GM23338 (cell line): ENCODE measurements around the gene UBL3. TPM values are rescaled to one million over a fixed set of nuclear protein-coding genes. Genes with fewer than 3 reads are reported as not detected.

ENCODE experiments used
- ATAC-seq: fragments of 200-7000 bp; cut with Tn5 transposase; 3 replicates; pipeline ENCODE4 v1.9.1; 2020
- DNase-seq: peaks from one replicate; pipeline ENCODE4 v3.0.0-alpha.2; 2015; ENCODE audit warnings: low spot score
- H2AFZ ChIP-seq: fragments of 200-600 bp; sonication (generic); 2 replicates; pipeline ENCODE4 v1.8.0; 2016; ENCODE audit warnings: antibody characterized with exemption, mild to moderate bottlenecking, moderate library complexity
- H3F3A ChIP-seq: fragments of 200-600 bp; sonication (generic); replicated peaks from 2 replicates; pipeline ENCODE4 v1.8.0; 2017; ENCODE audit warnings: antibody characterized with exemption, mixed run types, low read depth
- H3K27ac ChIP-seq: fragments of 200-600 bp; sonication (generic); 2 replicates; pipeline ENCODE4 v1.6.1; 2016; ENCODE audit warnings: low read depth
- H3K27me3 ChIP-seq: fragments of 200-600 bp; sonication (generic); 2 replicates; pipeline ENCODE4 v1.8.0; 2016; ENCODE audit warnings: mild to moderate bottlenecking, mixed run types, moderate library complexity; ENCODE audit not compliant: insufficient read depth
- H3K36me3 ChIP-seq: fragments of 200-600 bp; sonication (generic); 2 replicates; pipeline ENCODE4 v1.8.0; 2016; ENCODE audit warnings: mild to moderate bottlenecking; ENCODE audit not compliant: insufficient read depth
- H3K4me1 ChIP-seq: fragments of 200-600 bp; sonication (generic); 2 replicates; pipeline ENCODE4 v1.8.0; 2016; ENCODE audit warnings: mild to moderate bottlenecking, moderate library complexity; ENCODE audit not compliant: insufficient read depth
- H3K4me2 ChIP-seq: fragments of 200-600 bp; sonication (generic); 2 replicates; pipeline ENCODE4 v1.7.1; 2017; ENCODE audit warnings: mixed run types
- H3K4me3 ChIP-seq: fragments of 200-600 bp; sonication (generic); 2 replicates; pipeline ENCODE4 v1.6.1; 2016; ENCODE audit warnings: mixed run types
- H3K79me2 ChIP-seq: fragments of 200-600 bp; sonication (generic); replicated peaks from 2 replicates; pipeline ENCODE4 v1.8.0; 2017; ENCODE audit warnings: mild to moderate bottlenecking; ENCODE audit not compliant: insufficient read depth
- H3K9me2 ChIP-seq: fragments of 200-600 bp; sonication (generic); 2 replicates; pipeline ENCODE4 v1.8.0; 2017; ENCODE audit not compliant: insufficient read depth
- H4K20me1 ChIP-seq: fragments of 200-600 bp; sonication (generic); replicated peaks from 2 replicates; pipeline ENCODE4 v1.8.0; 2017; ENCODE audit warnings: mild to moderate bottlenecking; ENCODE audit not compliant: insufficient read depth
- H3K27ac Mint-ChIP-seq: 2 replicates; pipeline ENCODE4 v1.8.0; 2020; ENCODE audit warnings: inconsistent platforms, mild to moderate bottlenecking, moderate library complexity, mixed read lengths
- H3K27me3 Mint-ChIP-seq: 3 replicates; pipeline ENCODE4 v1.8.0; 2022; ENCODE audit warnings: low read depth, mild to moderate bottlenecking, moderate library complexity, mixed read lengths, inconsistent platforms; ENCODE audit not compliant: insufficient read depth, poor library complexity
- H3K36me3 Mint-ChIP-seq: 3 replicates; pipeline ENCODE4 v1.8.0; 2021; ENCODE audit warnings: low read depth, mild to moderate bottlenecking, inconsistent platforms, moderate library complexity, mixed read lengths
- H3K4me1 Mint-ChIP-seq: 3 replicates; pipeline ENCODE4 v1.8.0; 2020; ENCODE audit warnings: mild to moderate bottlenecking, inconsistent platforms, mixed read lengths
- H3K4me3 Mint-ChIP-seq: 3 replicates; pipeline ENCODE4 v1.8.0; 2021; ENCODE audit warnings: moderate library complexity, mild to moderate bottlenecking, inconsistent platforms, mixed read lengths
- H3K9me3 Mint-ChIP-seq: 3 replicates; pipeline ENCODE4 v1.8.0; 2020; ENCODE audit warnings: moderate library complexity, mild to moderate bottlenecking, inconsistent platforms, mixed read lengths
- CREB1 ChIP-seq: fragments of 250-450 bp; sonication (Bioruptor Pico); IDR thresholded peaks from 2 replicates; pipeline ENCODE4 v1.5.0; 2020; ENCODE audit warnings: low read depth, mild to moderate bottlenecking, moderate library complexity
- EZH2 ChIP-seq: fragments of 200-600 bp; sonication (generic); IDR thresholded peaks from one replicate; pipeline ENCODE4 v1.8.0; 2017; ENCODE audit warnings: antibody characterized with exemption, mild to moderate bottlenecking, low read depth; ENCODE audit not compliant: unreplicated experiment
- EZH2phosphoT487 ChIP-seq: fragments of 200-600 bp; sonication (generic); IDR thresholded peaks from one replicate; pipeline ENCODE4 v1.8.1; 2018; ENCODE audit warnings: antibody characterized with exemption; ENCODE audit not compliant: unreplicated experiment
- JUNB ChIP-seq: IDR thresholded peaks from one replicate; pipeline ENCODE4 v1.6.1; 2016; ENCODE audit warnings: antibody characterized with exemption; ENCODE audit not compliant: unreplicated experiment
- NANOG ChIP-seq: IDR thresholded peaks from 2 replicates; pipeline ENCODE4 v1.6.1; 2016; ENCODE audit warnings: antibody characterized with exemption, borderline replicate concordance
- POLR2AphosphoS5 ChIP-seq: IDR thresholded peaks from 2 replicates; pipeline ENCODE4 v1.6.1; 2016; ENCODE audit warnings: antibody characterized with exemption, low read depth
- STAT1 ChIP-seq: IDR thresholded peaks from one replicate; pipeline ENCODE4 v1.6.1; 2016; ENCODE audit warnings: antibody characterized with exemption; ENCODE audit not compliant: unreplicated experiment
- ZNF114 ChIP-seq: fragments of 250-450 bp; sonication (Bioruptor Pico); IDR thresholded peaks from 2 replicates; pipeline ENCODE4 v1.5.0; 2020; ENCODE audit warnings: mild to moderate bottlenecking, moderate library complexity
- ZNF331 ChIP-seq: fragments of 250-450 bp; sonication (Bioruptor Pico); IDR thresholded peaks from 2 replicates; pipeline ENCODE4 v1.5.0; 2020; ENCODE audit warnings: low read depth, mild to moderate bottlenecking, moderate library complexity
- polyA plus RNA-seq: library from polyadenylated mRNA; unstranded; fragments of >200 nt; fragmentation: Nextera tagmentation; extraction: Ambion mirVana; gene quantifications from 2 replicates; pipeline ENCODE4 v1.2.1, GENCODE V29; 2016
- total RNA-seq: library from RNA; depleted of rRNA; stranded (reverse); fragments of >200 nt; shearing (Covaris generic); gene quantifications from 2 replicates; pipeline ENCODE4 v1.2.3, GENCODE V29; 2014
- TF ChIP-seq, protein P1 (sequence below): IDR thresholded peaks from one replicate; pipeline ENCODE4 v1.6.1; 2018; ENCODE audit warnings: antibody characterized with exemption; ENCODE audit not compliant: unreplicated experiment
- TF ChIP-seq, protein P2 (sequence below), 2 experiments: fragments of 200-600 bp in 1 of 2; sonication (generic) in 1 of 2; conservative IDR thresholded peaks; 2 replicates each; pipeline versions ENCODE4 v1.5.1 to v1.6.1; 2016 to 2017; ENCODE audit warnings: antibody characterized with exemption in 2 of 2, low read depth in 2 of 2, mild to moderate bottlenecking in 2 of 2, moderate library complexity in 1 of 2
- TF ChIP-seq, protein P3 (sequence below): IDR thresholded peaks from 2 replicates; pipeline ENCODE4 v1.6.1; 2016; ENCODE audit warnings: antibody characterized with exemption
- TF ChIP-seq, protein P4 (sequence below): fragments of 250-450 bp; sonication (Bioruptor Pico); IDR thresholded peaks from 2 replicates; pipeline ENCODE4 v1.5.0; 2020; ENCODE audit warnings: mild to moderate bottlenecking, moderate library complexity

UBL3 gene
- total and polyA plus RNA-seq, 2 experiments from 2014 or later: 9.7 to 21.1 TPM

DNA sequence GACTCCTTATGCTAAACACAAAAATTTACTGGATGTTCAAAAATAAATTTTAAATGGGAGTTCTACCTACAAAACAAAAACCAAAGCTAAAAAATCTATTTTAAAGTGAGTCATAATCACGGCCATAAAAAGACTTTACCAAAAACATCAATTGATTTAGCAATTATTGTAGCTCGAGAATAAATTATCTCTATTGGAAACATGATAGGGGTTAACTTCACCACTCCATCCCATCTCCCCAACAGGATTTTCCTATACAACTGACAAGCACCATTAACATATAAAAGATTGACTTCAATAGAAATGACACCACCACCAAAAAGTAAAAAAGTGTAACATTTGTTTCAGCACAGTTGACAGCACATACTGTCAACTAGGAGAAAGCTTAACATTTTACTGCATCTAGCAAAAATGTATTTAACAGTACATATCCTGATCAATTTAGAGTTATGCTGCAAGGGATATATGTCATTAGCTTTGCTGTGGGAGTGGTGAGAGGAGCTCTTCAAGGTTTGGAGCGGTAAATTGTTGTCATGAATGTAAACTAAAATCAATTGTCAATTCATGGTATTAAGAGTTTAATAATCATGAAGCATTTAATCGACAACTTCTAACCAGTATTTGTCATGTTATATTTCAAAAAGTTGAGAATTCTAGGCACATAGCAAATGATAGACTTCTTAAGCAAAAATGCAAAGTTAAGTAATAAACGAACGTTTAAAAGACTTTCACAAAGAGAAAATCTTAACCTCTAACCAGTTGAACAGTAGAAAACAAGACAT, 3.8 kb downstream of the UBL3 start:
- no peak for DNase-seq
- Histone ChIP-seq H3K4me1 (peaks cover 52% of the 10 kb centered on the region), H3K27me3 (no peaks in the 10 kb centered on the region), H3K36me3 (no peaks in the 10 kb centered on the region), H2AFZ (no peak overlapping the region), H4K20me1 (no peaks in the 10 kb centered on the region), H3K79me2 (peaks cover 77% of the 10 kb centered on the region), H3K4me3 (peak overlapping the region; percentile 50), H3F3A (no peaks in the 10 kb centered on the region), H3K27ac (no peak overlapping the region), H3K9me2 (no peaks in the 10 kb centered on the region), H3K4me2 (peak overlapping the region; percentile 75)
- Mint-ChIP-seq H3K9me3 (no peaks in the 10 kb centered on the region), H3K36me3 (no peaks in the 10 kb centered on the region), H3K4me3 (peak overlapping the region; percentile 70), H3K27ac (no peak overlapping the region), H3K4me1 (peaks cover 54% of the 10 kb centered on the region), H3K27me3 (peaks cover 5% of the 10 kb centered on the region)
- TF ChIP-seq, protein P1, sequence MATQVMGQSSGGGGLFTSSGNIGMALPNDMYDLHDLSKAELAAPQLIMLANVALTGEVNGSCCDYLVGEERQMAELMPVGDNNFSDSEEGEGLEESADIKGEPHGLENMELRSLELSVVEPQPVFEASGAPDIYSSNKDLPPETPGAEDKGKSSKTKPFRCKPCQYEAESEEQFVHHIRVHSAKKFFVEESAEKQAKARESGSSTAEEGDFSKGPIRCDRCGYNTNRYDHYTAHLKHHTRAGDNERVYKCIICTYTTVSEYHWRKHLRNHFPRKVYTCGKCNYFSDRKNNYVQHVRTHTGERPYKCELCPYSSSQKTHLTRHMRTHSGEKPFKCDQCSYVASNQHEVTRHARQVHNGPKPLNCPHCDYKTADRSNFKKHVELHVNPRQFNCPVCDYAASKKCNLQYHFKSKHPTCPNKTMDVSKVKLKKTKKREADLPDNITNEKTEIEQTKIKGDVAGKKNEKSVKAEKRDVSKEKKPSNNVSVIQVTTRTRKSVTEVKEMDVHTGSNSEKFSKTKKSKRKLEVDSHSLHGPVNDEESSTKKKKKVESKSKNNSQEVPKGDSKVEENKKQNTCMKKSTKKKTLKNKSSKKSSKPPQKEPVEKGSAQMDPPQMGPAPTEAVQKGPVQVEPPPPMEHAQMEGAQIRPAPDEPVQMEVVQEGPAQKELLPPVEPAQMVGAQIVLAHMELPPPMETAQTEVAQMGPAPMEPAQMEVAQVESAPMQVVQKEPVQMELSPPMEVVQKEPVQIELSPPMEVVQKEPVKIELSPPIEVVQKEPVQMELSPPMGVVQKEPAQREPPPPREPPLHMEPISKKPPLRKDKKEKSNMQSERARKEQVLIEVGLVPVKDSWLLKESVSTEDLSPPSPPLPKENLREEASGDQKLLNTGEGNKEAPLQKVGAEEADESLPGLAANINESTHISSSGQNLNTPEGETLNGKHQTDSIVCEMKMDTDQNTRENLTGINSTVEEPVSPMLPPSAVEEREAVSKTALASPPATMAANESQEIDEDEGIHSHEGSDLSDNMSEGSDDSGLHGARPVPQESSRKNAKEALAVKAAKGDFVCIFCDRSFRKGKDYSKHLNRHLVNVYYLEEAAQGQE: no peak
- TF ChIP-seq JUNB (no peak), CREB1 (no peak), POLR2AphosphoS5 (no peak), EZH2phosphoT487 (no peak), ZNF331 (CRISPR knock-in tag) (no peak), STAT1 (no peak), ZNF114 (CRISPR knock-in tag) (no peak), EZH2 (no peak), NANOG (no peak)
- TF ChIP-seq, protein P2, sequence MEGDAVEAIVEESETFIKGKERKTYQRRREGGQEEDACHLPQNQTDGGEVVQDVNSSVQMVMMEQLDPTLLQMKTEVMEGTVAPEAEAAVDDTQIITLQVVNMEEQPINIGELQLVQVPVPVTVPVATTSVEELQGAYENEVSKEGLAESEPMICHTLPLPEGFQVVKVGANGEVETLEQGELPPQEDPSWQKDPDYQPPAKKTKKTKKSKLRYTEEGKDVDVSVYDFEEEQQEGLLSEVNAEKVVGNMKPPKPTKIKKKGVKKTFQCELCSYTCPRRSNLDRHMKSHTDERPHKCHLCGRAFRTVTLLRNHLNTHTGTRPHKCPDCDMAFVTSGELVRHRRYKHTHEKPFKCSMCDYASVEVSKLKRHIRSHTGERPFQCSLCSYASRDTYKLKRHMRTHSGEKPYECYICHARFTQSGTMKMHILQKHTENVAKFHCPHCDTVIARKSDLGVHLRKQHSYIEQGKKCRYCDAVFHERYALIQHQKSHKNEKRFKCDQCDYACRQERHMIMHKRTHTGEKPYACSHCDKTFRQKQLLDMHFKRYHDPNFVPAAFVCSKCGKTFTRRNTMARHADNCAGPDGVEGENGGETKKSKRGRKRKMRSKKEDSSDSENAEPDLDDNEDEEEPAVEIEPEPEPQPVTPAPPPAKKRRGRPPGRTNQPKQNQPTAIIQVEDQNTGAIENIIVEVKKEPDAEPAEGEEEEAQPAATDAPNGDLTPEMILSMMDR (conservative IDR thresholded peaks at IDR 0.05; ENCODE audit: low read depth in 2 of 2): no peak
- TF ChIP-seq, protein P3, sequence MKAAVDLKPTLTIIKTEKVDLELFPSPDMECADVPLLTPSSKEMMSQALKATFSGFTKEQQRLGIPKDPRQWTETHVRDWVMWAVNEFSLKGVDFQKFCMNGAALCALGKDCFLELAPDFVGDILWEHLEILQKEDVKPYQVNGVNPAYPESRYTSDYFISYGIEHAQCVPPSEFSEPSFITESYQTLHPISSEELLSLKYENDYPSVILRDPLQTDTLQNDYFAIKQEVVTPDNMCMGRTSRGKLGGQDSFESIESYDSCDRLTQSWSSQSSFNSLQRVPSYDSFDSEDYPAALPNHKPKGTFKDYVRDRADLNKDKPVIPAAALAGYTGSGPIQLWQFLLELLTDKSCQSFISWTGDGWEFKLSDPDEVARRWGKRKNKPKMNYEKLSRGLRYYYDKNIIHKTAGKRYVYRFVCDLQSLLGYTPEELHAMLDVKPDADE: no peak
- TF ChIP-seq, protein P4, sequence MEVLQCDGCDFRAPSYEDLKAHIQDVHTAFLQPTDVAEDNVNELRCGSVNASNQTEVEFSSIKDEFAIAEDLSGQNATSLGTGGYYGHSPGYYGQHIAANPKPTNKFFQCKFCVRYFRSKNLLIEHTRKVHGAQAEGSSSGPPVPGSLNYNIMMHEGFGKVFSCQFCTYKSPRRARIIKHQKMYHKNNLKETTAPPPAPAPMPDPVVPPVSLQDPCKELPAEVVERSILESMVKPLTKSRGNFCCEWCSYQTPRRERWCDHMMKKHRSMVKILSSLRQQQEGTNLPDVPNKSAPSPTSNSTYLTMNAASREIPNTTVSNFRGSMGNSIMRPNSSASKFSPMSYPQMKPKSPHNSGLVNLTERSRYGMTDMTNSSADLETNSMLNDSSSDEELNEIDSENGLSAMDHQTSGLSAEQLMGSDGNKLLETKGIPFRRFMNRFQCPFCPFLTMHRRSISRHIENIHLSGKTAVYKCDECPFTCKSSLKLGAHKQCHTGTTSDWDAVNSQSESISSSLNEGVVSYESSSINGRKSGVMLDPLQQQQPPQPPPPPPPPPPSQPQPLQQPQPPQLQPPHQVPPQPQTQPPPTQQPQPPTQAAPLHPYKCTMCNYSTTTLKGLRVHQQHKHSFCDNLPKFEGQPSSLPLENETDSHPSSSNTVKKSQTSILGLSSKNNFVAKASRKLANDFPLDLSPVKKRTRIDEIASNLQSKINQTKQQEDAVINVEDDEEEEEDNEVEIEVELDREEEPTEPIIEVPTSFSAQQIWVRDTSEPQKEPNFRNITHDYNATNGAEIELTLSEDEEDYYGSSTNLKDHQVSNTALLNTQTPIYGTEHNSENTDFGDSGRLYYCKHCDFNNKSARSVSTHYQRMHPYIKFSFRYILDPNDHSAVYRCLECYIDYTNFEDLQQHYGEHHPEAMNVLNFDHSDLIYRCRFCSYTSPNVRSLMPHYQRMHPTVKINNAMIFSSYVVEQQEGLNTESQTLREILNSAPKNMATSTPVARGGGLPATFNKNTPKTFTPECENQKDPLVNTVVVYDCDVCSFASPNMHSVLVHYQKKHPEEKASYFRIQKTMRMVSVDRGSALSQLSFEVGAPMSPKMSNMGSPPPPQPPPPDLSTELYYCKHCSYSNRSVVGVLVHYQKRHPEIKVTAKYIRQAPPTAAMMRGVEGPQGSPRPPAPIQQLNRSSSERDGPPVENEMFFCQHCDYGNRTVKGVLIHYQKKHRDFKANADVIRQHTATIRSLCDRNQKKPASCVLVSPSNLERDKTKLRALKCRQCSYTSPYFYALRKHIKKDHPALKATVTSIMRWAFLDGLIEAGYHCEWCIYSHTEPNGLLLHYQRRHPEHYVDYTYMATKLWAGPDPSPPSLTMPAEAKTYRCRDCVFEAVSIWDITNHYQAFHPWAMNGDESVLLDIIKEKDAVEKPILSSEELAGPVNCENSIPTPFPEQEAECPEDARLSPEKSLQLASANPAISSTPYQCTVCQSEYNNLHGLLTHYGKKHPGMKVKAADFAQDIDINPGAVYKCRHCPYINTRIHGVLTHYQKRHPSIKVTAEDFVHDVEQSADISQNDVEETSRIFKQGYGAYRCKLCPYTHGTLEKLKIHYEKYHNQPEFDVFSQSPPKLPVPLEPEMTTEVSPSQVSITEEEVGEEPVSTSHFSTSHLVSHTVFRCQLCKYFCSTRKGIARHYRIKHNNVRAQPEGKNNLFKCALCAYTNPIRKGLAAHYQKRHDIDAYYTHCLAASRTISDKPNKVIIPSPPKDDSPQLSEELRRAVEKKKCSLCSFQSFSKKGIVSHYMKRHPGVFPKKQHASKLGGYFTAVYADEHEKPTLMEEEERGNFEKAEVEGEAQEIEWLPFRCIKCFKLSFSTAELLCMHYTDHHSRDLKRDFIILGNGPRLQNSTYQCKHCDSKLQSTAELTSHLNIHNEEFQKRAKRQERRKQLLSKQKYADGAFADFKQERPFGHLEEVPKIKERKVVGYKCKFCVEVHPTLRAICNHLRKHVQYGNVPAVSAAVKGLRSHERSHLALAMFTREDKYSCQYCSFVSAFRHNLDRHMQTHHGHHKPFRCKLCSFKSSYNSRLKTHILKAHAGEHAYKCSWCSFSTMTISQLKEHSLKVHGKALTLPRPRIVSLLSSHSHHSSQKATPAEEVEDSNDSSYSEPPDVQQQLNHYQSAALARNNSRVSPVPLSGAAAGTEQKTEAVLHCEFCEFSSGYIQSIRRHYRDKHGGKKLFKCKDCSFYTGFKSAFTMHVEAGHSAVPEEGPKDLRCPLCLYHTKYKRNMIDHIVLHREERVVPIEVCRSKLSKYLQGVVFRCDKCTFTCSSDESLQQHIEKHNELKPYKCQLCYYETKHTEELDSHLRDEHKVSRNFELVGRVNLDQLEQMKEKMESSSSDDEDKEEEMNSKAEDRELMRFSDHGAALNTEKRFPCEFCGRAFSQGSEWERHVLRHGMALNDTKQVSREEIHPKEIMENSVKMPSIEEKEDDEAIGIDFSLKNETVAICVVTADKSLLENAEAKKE (CRISPR knock-in tag): no peak
- no peak for ATAC-seq
